ENCODE data around the gene SPECC1L.
"Not testable (repeated sequence)": the region's sequence is repeated elsewhere in the genome, so short reads cannot be mapped to it uniquely, and the experiment has no call there.

DNA sequence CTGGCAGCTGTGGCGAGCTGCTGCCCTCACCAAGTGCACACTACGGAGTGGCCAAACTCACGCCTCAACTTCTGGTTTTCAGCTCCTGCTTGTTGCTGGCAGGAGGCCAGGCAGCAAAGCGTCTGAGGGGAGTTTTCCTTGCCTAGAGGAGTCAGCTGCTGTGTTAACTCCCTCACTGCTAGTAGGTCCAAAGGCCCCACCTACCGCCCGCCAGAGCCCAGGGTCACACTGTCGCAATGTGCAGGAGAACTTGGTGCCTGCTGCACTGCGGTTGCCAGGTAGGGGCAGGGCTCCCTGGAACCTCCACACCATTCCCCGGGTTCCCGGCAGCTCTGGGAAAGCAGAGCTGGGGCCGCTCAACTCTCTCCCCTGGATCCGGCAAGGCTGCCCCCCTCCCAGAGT, 25.6 kb upstream of the SPECC1L start, which contains the start of gene GGT5:
- TF ChIP-seq, protein P1, sequence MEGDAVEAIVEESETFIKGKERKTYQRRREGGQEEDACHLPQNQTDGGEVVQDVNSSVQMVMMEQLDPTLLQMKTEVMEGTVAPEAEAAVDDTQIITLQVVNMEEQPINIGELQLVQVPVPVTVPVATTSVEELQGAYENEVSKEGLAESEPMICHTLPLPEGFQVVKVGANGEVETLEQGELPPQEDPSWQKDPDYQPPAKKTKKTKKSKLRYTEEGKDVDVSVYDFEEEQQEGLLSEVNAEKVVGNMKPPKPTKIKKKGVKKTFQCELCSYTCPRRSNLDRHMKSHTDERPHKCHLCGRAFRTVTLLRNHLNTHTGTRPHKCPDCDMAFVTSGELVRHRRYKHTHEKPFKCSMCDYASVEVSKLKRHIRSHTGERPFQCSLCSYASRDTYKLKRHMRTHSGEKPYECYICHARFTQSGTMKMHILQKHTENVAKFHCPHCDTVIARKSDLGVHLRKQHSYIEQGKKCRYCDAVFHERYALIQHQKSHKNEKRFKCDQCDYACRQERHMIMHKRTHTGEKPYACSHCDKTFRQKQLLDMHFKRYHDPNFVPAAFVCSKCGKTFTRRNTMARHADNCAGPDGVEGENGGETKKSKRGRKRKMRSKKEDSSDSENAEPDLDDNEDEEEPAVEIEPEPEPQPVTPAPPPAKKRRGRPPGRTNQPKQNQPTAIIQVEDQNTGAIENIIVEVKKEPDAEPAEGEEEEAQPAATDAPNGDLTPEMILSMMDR (IDR thresholded peaks at IDR 0.05) = not testable (repeated sequence)
- not testable (repeated sequence) for TF ChIP-seq POLR2A (IDR thresholded peaks at IDR 0.05)

Data from uterus (tissue), 2 donors.